ENCODE results near the gene RNASE7.
"Not testable (repeated sequence)": the region's sequence is repeated elsewhere in the genome, so short reads cannot be mapped to it uniquely, and the experiment has no call there.

Gene RNASE7

DNA sequence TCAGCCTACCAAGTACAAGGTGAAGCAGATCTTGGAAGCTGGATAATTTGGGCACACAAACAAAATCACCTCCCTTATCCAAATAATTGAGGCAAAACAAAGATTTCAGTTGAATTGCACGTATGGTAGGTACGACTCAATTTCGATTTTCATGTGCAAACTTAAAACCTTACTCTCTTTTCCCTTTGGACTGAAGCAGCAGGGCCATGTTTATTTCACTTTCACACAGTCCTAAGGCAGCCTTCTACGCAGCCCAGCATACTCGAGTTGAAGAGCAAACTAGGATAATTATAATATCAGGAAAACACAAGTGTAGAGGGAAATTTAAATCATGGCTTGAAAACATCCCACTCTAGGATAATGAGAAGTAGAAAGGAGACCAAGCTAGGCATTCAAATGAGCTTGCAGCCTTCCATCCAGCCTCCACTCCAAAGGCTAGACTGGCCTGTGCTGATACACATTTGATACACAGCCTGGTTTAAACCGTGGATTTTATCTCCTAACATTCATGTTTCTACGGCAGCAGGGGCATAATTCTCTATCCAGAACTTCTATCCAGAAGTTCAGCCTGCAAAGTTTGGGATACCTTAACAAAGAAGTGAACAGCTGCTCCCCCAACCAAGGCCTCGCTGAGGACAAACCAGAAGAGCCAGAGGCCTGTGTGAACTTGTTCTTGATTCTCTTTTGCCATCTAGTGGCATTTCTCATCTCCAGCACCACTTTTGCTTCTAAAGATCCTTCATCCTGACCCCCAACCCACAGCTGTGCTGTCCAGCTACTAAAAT lies 2.4 kb upstream of the RNASE7 start:
- in situ Hi-C loops (cut with MboI; ENCODE audit: low pct_unique_long_range_greater_than_20kb, low sequenced_read_pairs): no loop called here
- peak; percentile 73 for DNase-seq

DNA sequence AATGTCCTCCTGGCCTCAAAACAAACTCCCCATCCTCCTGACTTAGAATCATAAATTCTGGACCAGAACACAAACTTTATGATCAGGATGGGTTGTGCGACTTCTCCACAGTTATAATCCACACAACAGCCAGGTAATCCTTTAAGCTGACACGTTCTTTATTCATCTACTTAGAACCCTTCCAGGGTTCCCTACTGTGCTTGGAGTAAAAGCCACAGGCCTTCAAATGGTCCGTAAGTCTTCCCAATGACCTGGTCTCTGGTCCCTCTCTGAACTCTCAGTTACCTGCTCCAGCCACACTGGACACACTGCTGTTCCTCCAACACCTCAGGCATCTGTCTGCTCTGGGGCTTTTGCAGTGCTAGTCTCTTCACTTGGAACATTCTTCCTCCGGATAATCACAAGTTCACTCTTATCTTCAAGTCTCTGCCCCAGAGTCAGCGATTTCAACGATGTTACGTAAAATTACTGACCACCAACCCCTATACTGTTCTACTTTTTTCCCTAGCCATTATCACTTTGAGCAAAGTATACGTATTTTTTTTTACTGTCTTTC lies 1.7 kb upstream of the RNASE7 start:
- in situ Hi-C loops (cut with MboI; ENCODE audit: low pct_unique_long_range_greater_than_20kb, low sequenced_read_pairs): no loop called here
- DNase-seq: no peak

DNA sequence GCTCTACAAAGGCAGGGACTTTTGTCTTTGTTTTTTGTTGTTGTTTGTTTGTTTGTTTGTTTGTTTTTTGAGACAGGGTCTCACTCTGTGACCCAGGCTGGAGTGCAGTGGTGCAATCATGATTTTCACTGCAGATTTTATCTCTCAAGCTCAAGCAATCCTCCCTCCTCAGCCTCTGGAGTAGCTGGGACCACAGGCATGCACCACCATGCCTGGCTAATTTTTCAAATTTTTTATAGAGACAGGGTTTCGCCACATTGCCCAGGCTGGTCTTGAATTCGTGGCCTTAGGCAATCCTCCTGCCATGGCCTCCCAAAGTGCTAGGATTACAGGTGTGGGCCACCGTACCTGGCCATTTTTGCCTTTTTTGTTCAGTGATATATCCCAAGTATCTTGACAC lies 1.2 kb upstream of the RNASE7 start:
- DNase-seq; in situ Hi-C loops (cut with MboI; ENCODE audit: low pct_unique_long_range_greater_than_20kb, low sequenced_read_pairs): not testable (repeated sequence)

DNA sequence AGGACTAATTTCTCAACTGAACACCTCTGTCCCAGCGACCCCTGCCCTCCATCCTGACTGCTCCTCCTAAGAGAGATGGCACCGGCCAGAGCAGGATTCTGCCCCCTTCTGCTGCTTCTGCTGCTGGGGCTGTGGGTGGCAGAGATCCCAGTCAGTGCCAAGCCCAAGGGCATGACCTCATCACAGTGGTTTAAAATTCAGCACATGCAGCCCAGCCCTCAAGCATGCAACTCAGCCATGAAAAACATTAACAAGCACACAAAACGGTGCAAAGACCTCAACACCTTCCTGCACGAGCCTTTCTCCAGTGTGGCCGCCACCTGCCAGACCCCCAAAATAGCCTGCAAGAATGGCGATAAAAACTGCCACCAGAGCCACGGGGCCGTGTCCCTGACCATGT lies 756 bp downstream of the RNASE7 start:
- in situ Hi-C loops (cut with MboI; ENCODE audit: low pct_unique_long_range_greater_than_20kb, low sequenced_read_pairs): no loop called here
- DNase-seq: no peak

DNA sequence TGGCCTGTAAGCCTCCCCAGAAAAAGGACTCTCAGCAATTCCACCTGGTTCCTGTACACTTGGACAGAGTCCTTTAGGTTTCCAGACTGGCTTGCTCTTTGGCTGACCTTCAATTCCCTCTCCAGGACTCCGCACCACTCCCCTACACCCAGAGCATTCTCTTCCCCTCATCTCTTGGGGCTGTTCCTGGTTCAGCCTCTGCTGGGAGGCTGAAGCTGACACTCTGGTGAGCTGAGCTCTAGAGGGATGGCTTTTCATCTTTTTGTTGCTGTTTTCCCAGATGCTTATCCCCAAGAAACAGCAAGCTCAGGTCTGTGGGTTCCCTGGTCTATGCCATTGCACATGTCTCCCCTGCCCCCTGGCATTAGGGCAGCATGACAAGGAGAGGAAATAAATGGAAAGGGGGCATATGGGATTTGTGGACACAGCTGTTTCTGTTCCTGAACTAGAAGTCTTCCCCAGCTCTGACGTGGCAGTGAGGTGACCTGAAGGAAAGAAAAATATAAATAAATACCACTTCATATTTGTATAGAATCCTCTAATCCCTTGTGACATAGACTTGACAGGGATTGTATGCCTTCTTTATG lies 1.3 kb downstream of the RNASE7 start:
- no peak for DNase-seq
- in situ Hi-C loops (cut with MboI; ENCODE audit: low pct_unique_long_range_greater_than_20kb, low sequenced_read_pairs): no loop called here

DNA sequence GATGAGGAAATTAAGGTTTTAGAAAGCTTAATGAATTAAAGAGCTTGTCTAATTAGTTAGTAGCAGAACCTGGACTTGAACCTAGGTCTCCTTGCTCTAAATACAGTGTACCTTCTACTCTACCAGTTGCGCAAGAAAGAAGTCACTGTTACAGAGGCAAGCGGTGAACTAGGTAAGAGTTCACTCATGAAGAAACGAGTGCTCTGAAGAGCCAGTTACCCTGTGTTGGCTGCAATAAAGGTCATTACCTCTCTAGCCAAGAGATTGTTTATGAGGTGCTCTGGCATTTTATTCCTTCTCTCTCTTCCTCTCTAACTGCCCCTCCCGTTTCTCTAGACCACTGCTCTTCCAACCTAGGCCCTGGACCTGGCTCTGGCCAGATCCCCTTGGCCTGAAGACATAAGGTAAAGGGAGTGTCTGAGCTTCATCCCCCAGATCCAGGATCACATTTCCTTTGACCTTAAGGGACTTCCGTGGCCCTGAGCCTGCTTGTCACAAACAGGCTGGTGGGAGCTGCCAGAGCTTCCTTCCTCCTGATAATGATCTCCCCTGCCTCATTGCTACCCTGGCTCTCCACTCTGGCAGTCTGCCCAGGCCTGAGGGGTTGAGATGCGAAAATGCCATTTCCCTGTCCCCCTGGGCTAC lies 1.9 kb downstream of the RNASE7 start:
- in situ Hi-C loops (cut with MboI; ENCODE audit: low pct_unique_long_range_greater_than_20kb, low sequenced_read_pairs): no loop called here
- DNase-seq: peak; percentile 88

DNA sequence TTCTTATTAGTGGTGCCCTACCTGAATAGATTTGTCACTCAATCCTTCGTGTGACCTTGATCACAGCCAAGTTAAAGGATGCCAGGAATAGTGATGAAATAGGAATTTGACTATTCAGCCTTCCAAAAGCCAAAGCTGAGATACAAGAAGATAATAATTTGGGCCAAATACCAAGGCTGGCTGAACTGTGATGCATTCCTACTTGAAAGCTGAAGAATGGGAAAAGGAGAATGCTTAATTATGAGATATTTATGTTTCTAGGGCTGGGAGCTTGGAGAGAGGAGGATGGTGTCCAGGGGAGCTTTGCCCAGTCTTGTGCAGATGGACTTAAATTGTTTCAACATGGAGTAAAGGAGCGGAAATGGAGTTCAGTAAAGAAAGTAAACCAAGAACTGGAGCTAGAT lies 5.2 kb downstream of the RNASE7 start:
- in situ Hi-C loops (cut with MboI; ENCODE audit: low pct_unique_long_range_greater_than_20kb, low sequenced_read_pairs): no loop called here
- DNase-seq: no peak

DNA sequence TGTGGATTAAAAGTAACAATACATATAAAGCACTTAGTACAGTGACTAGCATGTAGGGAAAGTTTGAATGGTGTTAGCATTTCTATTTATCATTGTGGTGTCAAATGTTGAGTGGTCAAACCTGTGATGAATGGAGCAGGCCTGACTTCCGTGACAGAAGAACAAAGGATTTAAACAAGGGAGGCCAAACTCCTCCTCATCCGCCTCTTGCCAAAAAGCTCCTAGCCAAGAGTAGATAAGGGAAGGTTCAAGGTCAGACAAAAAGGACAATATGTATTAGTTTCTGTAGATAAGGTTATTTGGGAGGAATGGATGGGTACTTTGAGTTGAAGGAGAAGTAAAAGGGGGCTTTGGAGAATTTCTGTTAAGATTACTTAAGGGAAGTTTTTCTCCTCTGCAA lies 6.5 kb downstream of the RNASE7 start:
- no peak for DNase-seq
- in situ Hi-C loops (cut with MboI; ENCODE audit: low pct_unique_long_range_greater_than_20kb, low sequenced_read_pairs): no loop called here

DNA sequence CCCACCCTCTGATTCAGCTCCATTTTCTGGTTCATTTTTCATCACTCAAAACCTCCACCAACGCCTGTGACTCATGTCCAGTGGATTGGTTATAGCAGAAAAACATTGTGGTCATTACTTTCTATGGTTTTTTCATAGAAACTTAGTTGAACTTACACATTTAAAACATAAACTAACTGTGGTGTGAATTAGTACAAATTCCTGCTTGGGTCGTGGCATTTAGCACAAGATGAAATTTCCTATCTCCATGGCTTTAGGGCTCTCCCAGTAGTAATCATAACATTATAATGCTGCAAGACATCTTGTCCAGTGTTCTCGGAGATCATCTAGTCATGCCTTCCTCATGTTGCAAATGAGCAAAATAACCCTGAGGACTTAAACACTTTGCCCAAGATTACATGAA lies 7.1 kb downstream of the RNASE7 start:
- DNase-seq: no peak
- in situ Hi-C loops (cut with MboI; ENCODE audit: low pct_unique_long_range_greater_than_20kb, low sequenced_read_pairs): no loop called here

DNA sequence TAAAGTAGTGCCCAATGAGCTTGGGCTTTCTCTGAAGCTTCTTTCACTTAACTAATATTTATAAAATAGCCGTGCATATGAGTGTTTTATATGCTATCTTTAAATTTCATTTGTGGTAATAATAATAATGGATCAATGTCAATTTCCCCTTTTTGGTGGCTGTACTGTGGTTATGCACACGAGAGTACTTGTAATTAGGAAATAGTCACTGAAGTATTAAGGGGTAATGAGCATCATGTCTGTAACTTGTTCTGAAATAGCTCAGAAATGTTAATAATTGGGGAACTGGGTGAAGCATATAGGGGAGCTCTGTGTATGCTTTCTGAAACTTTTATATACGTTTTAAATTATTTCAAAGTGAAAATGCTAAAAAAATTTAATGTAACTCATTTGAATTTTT lies 8.4 kb downstream of the RNASE7 start:
- in situ Hi-C loops (cut with MboI; ENCODE audit: low pct_unique_long_range_greater_than_20kb, low sequenced_read_pairs): no loop called here
- no peak for DNase-seq

DNA sequence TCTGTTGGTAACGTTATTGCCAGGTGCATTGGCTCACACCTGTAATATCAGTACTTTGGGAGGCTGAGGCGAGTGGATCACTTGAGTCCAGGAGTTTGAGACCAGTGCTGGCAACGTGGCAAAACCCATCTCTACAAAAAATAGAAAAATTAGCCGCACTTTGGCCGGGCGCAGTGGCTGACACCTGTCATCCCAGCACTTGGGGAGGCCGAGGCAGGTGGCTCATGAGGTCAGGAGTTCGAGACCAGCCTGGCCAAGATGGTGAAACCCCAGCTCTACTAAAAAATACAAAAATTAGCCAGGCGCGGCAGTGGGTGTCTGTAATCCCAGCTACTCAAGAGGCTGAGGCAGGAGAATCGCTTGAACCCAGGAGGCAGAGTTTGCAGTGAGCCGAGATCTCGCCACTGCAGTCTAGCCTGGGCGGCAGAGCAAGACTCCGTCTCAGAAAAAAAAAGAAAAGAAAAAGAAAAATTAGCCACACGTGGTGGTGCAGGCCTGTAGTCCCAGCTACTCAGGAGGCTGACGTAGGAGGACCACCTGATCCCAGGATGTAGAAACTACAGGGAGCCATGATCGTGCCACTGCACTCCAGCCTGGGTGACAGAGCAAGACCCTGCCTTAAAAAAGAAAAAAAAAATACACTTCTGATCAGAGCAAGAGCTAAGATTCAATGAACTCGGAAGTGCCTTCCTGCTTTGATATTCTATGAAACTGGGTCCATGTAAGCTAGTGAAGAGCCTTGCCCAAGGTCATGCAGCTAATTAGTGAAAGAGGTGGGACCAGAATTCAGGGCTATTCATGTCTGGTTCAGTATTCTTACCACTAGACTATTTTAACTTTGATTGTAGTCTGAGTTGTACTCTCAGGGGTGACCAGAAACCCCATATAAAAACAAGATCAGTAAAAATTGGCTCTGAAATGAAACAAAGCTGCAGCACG lies 11.3 kb downstream of the RNASE7 start:
- in situ Hi-C loops (cut with MboI; ENCODE audit: low pct_unique_long_range_greater_than_20kb, low sequenced_read_pairs): no loop called here
- no peak for DNase-seq

DNA sequence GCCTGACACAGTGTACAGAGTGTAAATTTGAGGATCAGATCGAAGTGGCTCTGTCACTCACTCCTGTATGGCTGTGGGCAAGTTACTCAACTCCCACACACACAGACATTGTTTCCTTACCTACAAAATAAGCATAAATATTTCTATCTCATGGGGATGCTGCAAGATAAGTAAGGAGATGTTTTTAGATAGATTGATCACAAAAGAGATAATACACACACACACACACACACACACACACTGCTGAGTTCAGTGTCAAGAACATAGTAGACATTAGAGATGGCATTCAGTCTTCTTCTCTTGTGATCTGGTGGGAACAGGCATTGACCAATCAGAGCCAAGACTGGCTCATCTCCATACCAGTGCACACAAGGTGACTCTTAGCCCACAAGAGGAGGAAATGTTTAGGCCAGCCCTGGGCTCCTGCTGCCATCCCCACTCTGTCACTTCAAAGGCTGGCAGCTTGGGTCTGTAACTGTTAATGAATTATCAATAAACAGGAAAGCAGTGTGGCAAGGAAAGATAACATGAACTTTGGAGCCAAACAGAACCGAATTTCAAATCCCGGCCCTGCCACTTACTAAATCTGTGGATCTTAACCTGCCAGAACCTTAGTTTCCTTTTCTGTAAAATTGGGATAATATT lies 12.1 kb downstream of the RNASE7 start:
- in situ Hi-C loops (cut with MboI; ENCODE audit: low pct_unique_long_range_greater_than_20kb, low sequenced_read_pairs): no loop called here
- DNase-seq: no peak

DNA sequence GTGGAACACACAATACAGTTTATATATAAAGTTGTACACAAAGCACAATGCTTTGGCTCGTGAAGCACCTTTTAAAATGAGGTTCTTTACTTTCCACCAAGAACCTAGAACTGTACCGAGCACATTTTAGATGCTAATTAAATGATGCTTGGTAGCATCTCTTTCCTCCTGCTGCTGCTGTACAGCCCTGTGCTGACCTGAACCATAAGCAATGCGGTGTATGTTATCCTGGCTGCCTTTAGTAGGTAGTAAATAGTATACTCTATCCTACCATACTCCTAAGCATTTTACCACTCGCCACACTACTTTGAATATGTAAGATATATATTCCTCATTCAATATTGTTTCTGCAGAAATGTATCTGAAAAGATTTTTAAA lies 12.6 kb downstream of the RNASE7 start:
- no peak for DNase-seq
- in situ Hi-C loops (cut with MboI; ENCODE audit: low pct_unique_long_range_greater_than_20kb, low sequenced_read_pairs): no loop called here

DNA sequence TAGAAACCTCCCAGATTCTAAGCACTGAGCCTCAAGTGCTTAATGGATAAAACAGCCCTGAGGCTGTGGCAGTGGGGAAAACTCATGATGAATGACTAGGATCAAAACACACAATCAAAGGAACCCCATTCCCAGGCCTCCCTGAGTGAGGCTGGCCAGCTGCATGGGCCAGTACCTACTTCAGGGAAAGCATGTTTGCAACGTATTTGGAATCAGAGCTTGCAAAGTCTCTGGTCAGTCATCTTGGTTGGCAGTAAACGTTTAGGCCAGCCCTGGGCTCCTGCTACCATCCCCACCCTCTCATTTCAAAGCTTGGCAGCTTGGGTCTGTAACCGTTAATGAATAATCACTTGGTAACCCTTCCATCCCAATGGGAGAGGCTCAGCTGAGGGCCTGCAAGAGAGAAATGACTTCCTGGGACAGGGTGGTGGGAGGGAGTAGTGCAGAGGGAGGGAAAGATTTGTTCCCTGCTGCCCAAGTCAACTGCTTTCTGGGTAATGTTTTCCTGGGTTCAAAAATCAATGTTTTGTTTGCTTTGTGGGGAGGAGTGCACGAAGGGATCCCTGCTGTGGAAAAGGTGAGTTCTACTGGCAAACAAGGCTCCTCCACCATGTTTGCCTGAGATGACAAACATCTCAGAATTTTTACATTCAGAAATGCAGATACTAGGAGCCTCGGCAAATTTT lies 13.4 kb downstream of the RNASE7 start:
- no peak for DNase-seq
- in situ Hi-C loops (cut with MboI; ENCODE audit: low pct_unique_long_range_greater_than_20kb, low sequenced_read_pairs): no loop called here

DNA sequence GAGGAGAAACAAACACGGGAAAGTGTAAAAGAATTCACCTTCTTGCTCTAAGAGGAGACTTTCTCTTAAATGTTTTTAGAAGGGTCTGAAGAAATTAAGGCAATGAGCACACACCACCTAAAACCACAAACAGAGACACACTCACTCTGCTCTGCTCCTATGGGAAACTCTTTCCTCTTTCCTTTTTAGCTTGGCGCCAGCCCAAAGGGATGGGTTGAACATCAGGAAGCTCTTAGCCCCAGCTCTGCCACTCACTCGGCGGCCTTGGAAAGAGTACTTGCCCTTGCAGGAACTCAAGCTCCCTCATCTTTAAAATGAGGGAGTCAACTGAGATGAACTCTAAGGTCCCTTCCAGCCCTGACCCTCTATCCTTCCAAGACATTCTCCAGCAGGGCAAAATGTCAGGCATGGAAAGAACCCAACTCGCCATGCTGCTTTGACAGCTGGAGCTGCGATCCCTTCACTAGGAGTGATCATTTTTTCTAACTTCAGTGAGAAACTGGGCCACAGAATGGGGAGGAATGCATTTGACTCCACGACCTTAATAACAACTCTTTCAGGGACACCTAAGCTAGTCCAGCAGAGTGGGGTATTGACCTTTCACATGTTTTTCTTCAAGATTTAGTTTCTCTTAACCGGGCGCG lies 14.5 kb downstream of the RNASE7 start:
- in situ Hi-C loops (cut with MboI; ENCODE audit: low pct_unique_long_range_greater_than_20kb, low sequenced_read_pairs): no loop called here
- DNase-seq: no peak

DNA sequence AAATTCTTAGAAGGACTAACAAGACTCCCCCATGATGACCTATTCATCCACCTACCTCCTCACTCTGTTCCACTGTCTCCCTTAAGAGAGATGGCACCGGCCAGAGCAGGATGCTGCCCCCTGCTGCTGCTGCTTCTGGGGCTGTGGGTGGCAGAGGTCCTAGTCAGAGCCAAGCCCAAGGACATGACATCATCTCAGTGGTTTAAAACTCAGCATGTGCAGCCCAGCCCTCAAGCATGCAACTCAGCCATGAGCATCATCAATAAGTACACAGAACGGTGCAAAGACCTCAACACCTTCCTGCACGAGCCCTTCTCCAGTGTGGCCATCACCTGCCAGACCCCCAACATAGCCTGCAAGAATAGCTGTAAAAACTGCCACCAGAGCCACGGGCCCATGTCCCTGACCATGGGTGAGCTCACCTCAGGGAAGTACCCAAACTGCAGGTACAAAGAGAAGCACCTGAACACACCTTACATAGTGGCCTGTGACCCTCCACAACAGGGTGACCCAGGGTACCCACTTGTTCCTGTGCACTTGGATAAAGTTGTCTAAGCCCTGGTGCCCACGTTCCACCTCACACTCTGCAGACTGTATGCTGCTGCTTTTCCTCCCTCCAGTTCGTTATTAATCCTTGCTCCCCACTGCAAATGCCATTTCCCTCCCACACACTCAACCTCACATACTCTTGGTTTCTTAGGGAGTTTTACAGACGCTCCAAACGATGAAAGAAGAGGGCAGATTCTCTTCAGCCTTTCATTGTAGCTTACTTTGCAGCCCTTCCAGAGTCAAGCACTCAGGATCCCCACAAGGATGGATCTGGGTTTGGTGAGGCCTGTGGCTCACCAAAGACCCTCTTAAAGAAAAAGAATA lies 15.9 kb downstream of the RNASE7 start, which contains the start of gene RNASE8:
Gene RNASE8, plus strand, starts transcription at position 20 of the 873 bp plus-strand sequence. Its CDS starts 71 bp downstream, at position 91.
- DNase-seq: no peak
- in situ Hi-C loops (cut with MboI; ENCODE audit: low pct_unique_long_range_greater_than_20kb, low sequenced_read_pairs): no loop called here

DNA sequence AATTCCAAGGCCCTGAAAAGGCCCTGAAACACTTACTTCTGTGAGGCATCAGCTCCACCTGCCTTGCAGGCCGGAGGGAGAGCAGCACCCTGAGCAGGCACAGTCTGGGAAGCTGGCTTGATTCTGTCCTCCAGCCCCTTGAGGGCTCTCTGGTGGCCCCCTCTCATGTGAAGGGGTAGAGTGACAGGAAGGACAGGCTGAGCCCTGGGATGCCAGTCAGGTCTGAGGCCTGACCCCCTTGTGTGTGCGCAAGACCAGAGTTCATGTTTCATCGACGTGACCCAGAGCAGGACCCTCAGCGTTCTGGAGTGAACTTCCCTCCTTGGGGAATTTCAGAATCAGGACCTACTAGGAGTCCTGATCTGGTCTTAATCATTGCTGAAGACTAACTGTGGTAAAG lies 16.7 kb downstream of the RNASE7 start:
- in situ Hi-C loops (cut with MboI; ENCODE audit: low pct_unique_long_range_greater_than_20kb, low sequenced_read_pairs): no loop called here
- DNase-seq: no peak
